ENCODE results near the gene SLC6A12. TPM values are rescaled to one million over a fixed set of nuclear protein-coding genes. Genes with fewer than 3 reads are reported as not detected.

Gene SLC6A12
- total RNA-seq, 1 donor from 2014 or later: not detected

DNA sequence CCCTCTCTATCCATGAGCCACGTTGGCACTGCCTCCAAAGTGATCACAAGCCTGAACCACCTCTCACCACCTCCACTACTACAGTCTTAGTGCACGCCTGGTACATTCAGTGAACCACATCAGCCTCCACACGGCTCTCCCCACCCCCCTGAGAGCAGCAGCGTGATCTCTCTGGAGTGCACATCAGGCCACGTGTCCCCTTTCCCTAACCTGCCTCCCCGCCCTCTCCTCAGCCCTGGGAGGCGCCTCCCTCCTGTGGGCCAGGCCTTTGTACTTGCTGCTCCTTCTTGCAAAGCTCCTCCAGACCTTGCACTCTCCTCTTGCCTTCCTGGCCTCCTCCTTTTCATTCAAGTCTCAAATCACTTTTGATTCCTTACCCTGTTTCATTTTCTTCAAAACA is 49.8 kb downstream of the SLC6A12 start:
- intact Hi-C loops (cut with micrococcal nuclease): no loop called here
- H3K9me3 Mint-ChIP-seq: no peaks in the 10 kb centered on the region
- H3K27me3 Mint-ChIP-seq (ENCODE audit: insufficient read depth): no peaks in the 10 kb centered on the region
- no peak for DNase-seq (ENCODE audit: low spot score)
- H3K4me1 Mint-ChIP-seq (ENCODE audit: low read depth): no peaks in the 10 kb centered on the region
- H3K36me3 Mint-ChIP-seq (ENCODE audit: low read depth): no peaks in the 10 kb centered on the region
- H3K4me3 Mint-ChIP-seq: no peak overlapping the region
- H3K27ac Mint-ChIP-seq: no peak overlapping the region

- no peak for DNase-seq (ENCODE audit: low spot score)
- no peaks in the 10 kb centered on the region for H3K36me3 Mint-ChIP-seq (ENCODE audit: low read depth)
- no peaks in the 10 kb centered on the region for H3K4me1 Mint-ChIP-seq (ENCODE audit: low read depth)
- no peak overlapping the region for H3K27ac Mint-ChIP-seq
- no peaks in the 10 kb centered on the region for H3K27me3 Mint-ChIP-seq (ENCODE audit: insufficient read depth)
- no peaks in the 10 kb centered on the region for H3K9me3 Mint-ChIP-seq
- intact Hi-C loops (cut with micrococcal nuclease): no loop called here
- H3K4me3 Mint-ChIP-seq: no peak overlapping the region
These were observed 50.5 kb downstream of the SLC6A12 start for GRCh38 chr12:163406-163986.

DNA sequence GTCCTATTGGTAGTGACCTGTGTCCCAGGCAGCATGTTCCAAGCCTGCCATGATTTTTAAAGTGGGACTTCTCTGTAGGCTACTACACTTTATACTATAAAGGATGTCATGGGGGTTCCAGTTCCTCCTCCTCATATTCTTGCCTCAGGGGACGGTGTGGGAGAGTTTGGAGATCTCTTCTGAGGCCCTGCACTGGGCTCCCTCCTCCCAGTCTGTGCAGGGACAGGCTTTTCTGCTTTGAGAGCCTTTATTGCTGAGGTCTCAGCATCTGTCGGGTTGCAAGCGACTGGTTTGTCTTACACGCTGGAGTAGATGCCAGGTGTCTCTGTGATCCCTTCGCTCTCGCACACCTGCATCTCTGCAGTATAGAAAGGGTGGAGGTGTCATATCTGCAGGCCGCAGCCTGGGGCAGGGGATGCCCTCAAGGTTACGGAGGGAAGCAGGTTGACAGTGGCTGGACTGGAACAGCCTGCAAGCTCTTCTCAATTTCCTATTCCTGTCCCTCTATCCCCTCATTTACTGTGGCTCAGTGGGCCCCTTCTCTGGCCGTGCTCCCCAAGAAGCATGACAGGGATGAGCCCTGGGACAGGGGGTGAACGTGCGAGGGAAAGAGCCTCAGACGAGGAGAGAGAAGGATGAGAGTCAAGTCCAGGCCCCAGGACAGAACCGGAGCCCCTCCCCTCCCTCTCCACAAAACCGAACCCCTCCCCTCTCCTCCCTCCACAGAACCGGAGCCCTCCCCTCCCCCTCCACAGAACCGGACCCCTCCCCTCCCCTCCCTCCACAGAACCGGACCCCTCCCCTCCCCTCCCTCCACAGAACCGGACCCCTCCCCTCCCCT is 51.3 kb downstream of the SLC6A12 start:
- Mint-ChIP-seq H3K27me3 (ENCODE audit: insufficient read depth) (no peaks in the 10 kb centered on the region), H3K4me3 (no peak overlapping the region), H3K36me3 (ENCODE audit: low read depth) (no peaks in the 10 kb centered on the region), H3K27ac (no peak overlapping the region), H3K9me3 (no peaks in the 10 kb centered on the region), H3K4me1 (ENCODE audit: low read depth) (no peaks in the 10 kb centered on the region)
- no peak for DNase-seq (ENCODE audit: low spot score)
- intact Hi-C loops (cut with micrococcal nuclease): no loop called here

DNA sequence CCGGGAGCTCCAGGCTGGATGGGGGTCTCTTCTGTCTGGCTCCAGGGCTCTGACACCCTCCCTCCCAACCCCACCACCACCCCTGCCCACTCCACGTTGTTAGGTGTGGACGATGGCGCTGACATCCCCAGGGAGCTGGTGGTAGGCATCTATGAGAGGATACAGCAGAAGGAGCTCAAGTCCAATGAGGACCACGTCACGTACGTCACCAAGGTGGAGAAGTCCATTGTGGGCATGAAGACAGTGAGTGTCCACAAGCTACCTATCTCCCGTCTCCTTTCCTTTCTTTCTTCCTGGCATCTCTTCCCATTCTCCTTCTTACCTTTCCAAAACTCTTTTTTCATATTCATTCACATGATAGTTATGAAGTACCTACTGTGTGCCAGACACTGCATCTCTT is 52.1 kb downstream of the SLC6A12 start:
- intact Hi-C loops (cut with micrococcal nuclease): no loop called here
- no peaks in the 10 kb centered on the region for H3K4me1 Mint-ChIP-seq (ENCODE audit: low read depth)
- no peak overlapping the region for H3K27ac Mint-ChIP-seq
- no peaks in the 10 kb centered on the region for H3K36me3 Mint-ChIP-seq (ENCODE audit: low read depth)
- H3K27me3 Mint-ChIP-seq (ENCODE audit: insufficient read depth): no peaks in the 10 kb centered on the region
- no peak overlapping the region for H3K4me3 Mint-ChIP-seq
- no peaks in the 10 kb centered on the region for H3K9me3 Mint-ChIP-seq
- no peak for DNase-seq (ENCODE audit: low spot score)

DNA sequence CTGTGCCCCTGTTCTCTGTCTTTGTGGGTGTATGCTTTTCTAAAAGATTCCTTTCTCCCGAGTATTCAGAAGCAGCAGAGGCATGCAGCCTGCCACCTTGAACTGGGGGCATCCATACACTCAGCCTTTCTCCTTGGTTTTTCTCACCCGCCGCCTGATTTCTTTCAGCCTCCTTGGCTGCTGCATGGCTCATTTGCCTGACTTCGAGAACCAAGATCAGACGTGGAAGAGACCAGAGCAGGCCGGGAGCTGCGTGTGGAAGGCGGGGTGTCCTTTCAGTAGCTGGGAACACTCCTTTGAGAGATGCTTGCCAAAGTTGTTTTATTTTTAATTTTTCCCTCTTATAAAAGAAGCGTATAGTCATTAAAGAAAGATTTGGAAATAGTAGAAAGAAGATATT is 53.1 kb downstream of the SLC6A12 start:
- Mint-ChIP-seq H3K9me3 (no peaks in the 10 kb centered on the region), H3K4me3 (no peak overlapping the region), H3K27ac (no peak overlapping the region), H3K4me1 (ENCODE audit: low read depth) (no peaks in the 10 kb centered on the region), H3K27me3 (ENCODE audit: insufficient read depth) (no peaks in the 10 kb centered on the region), H3K36me3 (ENCODE audit: low read depth) (no peaks in the 10 kb centered on the region)
- no peak for DNase-seq (ENCODE audit: low spot score)
- intact Hi-C loops (cut with micrococcal nuclease): no loop called here

GRCh38 chr12:159156-159782 is 54.7 kb downstream of the SLC6A12 start:
- H3K36me3 Mint-ChIP-seq (ENCODE audit: low read depth): no peaks in the 10 kb centered on the region
- no peak overlapping the region for H3K27ac Mint-ChIP-seq
- H3K9me3 Mint-ChIP-seq: no peaks in the 10 kb centered on the region
- H3K4me1 Mint-ChIP-seq (ENCODE audit: low read depth): no peaks in the 10 kb centered on the region
- no peaks in the 10 kb centered on the region for H3K27me3 Mint-ChIP-seq (ENCODE audit: insufficient read depth)
- DNase-seq (ENCODE audit: low spot score): no peak
- H3K4me3 Mint-ChIP-seq: no peak overlapping the region
- intact Hi-C loops (cut with micrococcal nuclease): no loop called here

DNA sequence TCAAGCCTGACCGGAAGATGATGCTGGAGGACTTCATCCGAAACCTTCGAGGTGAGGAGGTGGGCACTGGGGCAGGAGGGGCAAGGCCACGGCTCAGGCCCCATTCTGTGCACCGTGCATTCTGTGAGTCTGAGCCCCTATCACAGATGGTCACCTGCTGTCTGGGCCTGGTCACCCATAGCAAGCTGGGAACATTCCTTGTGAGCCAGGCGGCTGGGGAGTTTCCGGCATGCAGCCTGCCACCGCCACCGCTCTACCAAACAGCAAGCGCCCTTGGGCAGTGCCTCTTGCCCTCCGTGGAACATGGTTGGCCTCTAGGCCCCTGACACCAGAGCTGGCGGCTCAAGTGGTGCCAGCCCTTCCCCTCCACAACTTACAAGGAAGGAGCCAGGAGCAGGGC is 56.3 kb downstream of the SLC6A12 start:
- intact Hi-C loops (cut with micrococcal nuclease): no loop called here
- Mint-ChIP-seq H3K4me3 (no peak overlapping the region), H3K36me3 (ENCODE audit: low read depth) (no peaks in the 10 kb centered on the region), H3K27me3 (ENCODE audit: insufficient read depth) (no peaks in the 10 kb centered on the region), H3K27ac (no peak overlapping the region), H3K9me3 (no peaks in the 10 kb centered on the region), H3K4me1 (ENCODE audit: low read depth) (no peaks in the 10 kb centered on the region)
- DNase-seq (ENCODE audit: low spot score): no peak

- H3K36me3 Mint-ChIP-seq (ENCODE audit: low read depth): no peaks in the 10 kb centered on the region
- no peaks in the 10 kb centered on the region for H3K4me1 Mint-ChIP-seq (ENCODE audit: low read depth)
- no peak overlapping the region for H3K4me3 Mint-ChIP-seq
- peaks cover 2% of the 10 kb centered on the region for H3K27me3 Mint-ChIP-seq (ENCODE audit: insufficient read depth)
- no peaks in the 10 kb centered on the region for H3K9me3 Mint-ChIP-seq
- no peak overlapping the region for H3K27ac Mint-ChIP-seq
- intact Hi-C loops (cut with micrococcal nuclease): no loop called here
- DNase-seq (ENCODE audit: low spot score): no peak
These were observed 57.0 kb downstream of the SLC6A12 start for GRCh38 chr12:156945-157344.

GRCh38 chr12:155646-156045 is 58.3 kb downstream of the SLC6A12 start:
- H3K36me3 Mint-ChIP-seq (ENCODE audit: low read depth): no peaks in the 10 kb centered on the region
- H3K27me3 Mint-ChIP-seq (ENCODE audit: insufficient read depth): peaks cover 2% of the 10 kb centered on the region
- no peaks in the 10 kb centered on the region for H3K9me3 Mint-ChIP-seq
- no peak overlapping the region for H3K4me3 Mint-ChIP-seq
- intact Hi-C loops (cut with micrococcal nuclease): no loop called here
- no peak for DNase-seq (ENCODE audit: low spot score)
- H3K27ac Mint-ChIP-seq: no peak overlapping the region
- H3K4me1 Mint-ChIP-seq (ENCODE audit: low read depth): no peaks in the 10 kb centered on the region

DNA sequence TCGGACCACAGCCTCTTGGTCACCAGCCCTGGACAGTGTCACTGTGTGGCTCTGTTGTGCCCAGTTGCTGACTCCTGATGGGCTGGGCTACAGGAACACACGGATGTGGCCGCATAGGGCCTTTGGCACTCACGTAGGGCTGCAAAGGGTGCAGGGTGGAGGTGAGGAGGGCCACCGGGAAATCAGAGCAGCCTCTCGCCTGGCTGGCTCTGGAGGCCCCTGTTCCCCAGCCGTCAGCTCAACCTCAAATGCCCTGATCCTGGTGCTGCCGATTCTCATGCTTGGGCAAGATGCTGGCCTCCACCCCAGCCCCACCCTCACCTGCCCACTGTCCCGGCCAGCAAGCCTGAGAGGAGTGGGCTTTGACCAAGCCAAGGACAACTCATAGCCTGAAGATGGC is 59.0 kb downstream of the SLC6A12 start:
- Mint-ChIP-seq H3K9me3 (no peaks in the 10 kb centered on the region), H3K4me1 (ENCODE audit: low read depth) (no peaks in the 10 kb centered on the region), H3K27me3 (ENCODE audit: insufficient read depth) (peaks cover 3% of the 10 kb centered on the region), H3K27ac (no peak overlapping the region), H3K4me3 (no peak overlapping the region), H3K36me3 (ENCODE audit: low read depth) (no peaks in the 10 kb centered on the region)
- intact Hi-C loops (cut with micrococcal nuclease): no loop called here
- DNase-seq (ENCODE audit: low spot score): no peak

- intact Hi-C loops (cut with micrococcal nuclease): no loop called here
- H3K4me3 Mint-ChIP-seq: no peak overlapping the region
- no peaks in the 10 kb centered on the region for H3K4me1 Mint-ChIP-seq (ENCODE audit: low read depth)
- peaks cover 3% of the 10 kb centered on the region for H3K27me3 Mint-ChIP-seq (ENCODE audit: insufficient read depth)
- H3K9me3 Mint-ChIP-seq: no peaks in the 10 kb centered on the region
- H3K27ac Mint-ChIP-seq: no peak overlapping the region
- H3K36me3 Mint-ChIP-seq (ENCODE audit: low read depth): no peaks in the 10 kb centered on the region
- DNase-seq (ENCODE audit: low spot score): no peak
These were observed 59.9 kb downstream of the SLC6A12 start for GRCh38 chr12:154058-154457.

DNA sequence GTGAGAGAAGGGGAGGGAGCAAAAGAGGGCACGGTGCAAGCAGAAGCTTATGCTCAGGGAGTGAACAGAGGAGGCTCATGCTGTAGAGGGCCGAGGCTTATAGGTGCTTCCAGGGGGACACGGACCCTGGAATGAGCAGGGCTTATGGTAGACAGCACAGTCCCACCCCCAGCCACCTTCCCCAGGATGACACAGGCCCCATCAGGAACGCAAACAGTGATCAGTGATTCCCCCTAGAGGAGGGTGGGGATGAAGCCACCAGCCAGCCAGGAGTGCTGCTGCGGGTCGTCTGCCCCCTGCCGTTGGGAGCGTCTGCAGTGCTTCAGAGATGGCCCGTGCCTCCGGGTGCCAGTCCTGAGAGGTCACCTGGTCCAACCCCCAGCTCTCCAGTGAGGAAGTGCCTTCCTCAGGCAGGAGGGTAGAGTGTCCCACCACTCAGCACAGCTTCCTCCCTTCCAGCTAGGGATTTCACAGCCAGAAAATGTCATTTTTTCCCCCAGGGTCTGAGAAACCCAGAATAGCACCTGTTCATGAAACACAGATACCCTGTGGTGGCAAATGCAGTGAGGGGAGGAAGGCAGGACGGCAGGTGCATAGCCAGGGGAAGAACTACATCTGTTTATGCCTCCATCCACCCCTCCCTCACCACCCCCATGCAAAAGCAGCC is 60.7 kb downstream of the SLC6A12 start:
- no peak overlapping the region for H3K4me3 Mint-ChIP-seq
- peak; percentile 19 for DNase-seq (ENCODE audit: low spot score)
- no peaks in the 10 kb centered on the region for H3K36me3 Mint-ChIP-seq (ENCODE audit: low read depth)
- no peak overlapping the region for H3K27ac Mint-ChIP-seq
- no peaks in the 10 kb centered on the region for H3K4me1 Mint-ChIP-seq (ENCODE audit: low read depth)
- intact Hi-C loops (cut with micrococcal nuclease): no loop called here
- H3K27me3 Mint-ChIP-seq (ENCODE audit: insufficient read depth): peaks cover 3% of the 10 kb centered on the region
- H3K9me3 Mint-ChIP-seq: no peaks in the 10 kb centered on the region

DNA sequence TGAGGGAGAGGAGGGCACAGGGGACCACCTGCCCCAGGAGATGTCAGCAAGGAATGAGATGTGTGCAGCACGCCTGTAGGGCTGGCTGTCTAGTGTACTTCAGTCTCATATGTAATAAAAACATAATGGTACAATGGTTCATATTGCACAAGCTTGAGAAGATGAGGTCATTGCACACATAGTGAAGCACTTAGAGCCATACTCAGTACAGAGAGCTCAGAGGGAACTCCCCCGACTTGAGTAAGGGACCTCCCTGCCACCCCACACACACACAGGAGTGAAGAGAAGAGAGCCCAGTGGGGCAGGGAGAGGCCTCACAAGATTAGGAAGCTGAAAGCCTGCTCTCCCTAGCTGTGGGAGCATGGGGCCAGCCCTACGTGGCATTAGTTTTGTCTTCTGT is 61.5 kb downstream of the SLC6A12 start:
- no peaks in the 10 kb centered on the region for H3K9me3 Mint-ChIP-seq
- DNase-seq (ENCODE audit: low spot score): no peak
- no peak overlapping the region for H3K27ac Mint-ChIP-seq
- H3K4me3 Mint-ChIP-seq: no peak overlapping the region
- H3K27me3 Mint-ChIP-seq (ENCODE audit: insufficient read depth): peaks cover 3% of the 10 kb centered on the region
- H3K36me3 Mint-ChIP-seq (ENCODE audit: low read depth): no peaks in the 10 kb centered on the region
- H3K4me1 Mint-ChIP-seq (ENCODE audit: low read depth): no peaks in the 10 kb centered on the region
- intact Hi-C loops (cut with micrococcal nuclease): no loop called here
